SIG-M5 (cell line): ENCODE results near the gene ELMO1.

Source experiments
- DNase-seq: peaks from one replicate; lab custom pipeline; 2025; lab: John Stamatoyannopoulos, UW

Gene ELMO1

DNA sequence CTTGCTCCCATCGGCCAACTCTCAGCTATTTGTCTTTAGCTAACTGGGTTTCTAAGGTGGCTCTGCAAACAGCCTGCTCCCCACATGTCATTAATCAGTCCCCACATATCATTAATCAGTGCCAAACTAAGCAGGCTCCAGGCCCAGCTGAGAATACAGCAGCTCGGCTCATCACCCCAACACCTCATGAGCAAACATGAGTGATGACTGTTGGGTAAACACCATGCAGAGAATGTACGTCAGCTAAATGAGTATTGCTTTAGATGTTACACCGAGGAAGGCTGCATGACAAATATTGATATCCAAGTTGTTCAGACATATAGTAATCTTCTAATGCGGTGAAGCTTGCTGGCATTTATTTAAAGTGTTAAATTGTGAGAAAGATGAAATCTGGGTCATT is 536.9 kb downstream of the ELMO1 start:
- DNase-seq: no peak

DNA sequence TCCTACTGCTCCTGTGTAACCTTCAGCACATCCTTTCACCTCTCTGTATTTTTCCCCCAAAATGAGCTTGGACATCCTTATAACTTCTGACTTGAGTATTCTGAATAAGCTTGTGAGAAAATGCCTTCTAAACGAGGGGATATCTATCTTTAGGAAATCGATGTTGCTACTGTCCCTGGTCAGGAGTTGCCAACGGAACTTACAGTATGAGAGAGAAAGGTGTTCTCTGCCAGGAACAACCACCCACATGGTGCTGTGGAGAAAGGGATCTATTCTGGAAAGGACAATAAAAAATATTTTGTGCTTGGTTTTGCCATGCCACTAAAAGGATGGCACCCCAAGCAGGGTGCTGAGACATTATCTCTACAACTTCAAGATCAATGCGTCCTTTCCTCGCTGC is 537.8 kb downstream of the ELMO1 start:
- DNase-seq: no peak

DNA sequence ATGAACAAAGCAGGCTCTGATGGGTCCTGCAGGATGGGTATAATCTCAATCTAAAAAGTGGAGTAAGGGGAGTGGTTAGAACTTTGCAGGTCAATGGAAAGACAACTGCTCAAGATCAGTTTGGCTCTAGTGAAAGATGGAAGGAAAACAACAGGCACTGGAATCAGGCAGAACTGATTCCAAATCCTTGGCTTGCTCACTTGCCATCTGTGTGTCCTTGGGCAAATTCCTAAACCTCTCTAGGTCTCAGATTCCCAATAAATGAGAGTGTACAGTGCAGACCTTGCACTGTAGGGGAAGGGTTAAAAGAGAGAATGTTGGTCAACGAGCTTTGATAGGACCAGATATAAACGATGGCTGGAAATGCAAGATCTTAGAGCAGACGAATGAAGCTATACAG is 538.3 kb downstream of the ELMO1 start:
- DNase-seq: no peak

GRCh38 chr7:36906956-36907635 is 541.6 kb downstream of the ELMO1 start:
- no peak for DNase-seq

- DNase-seq: no peak
These were observed 542.2 kb downstream of the ELMO1 start for GRCh38 chr7:36906448-36906847.

DNA sequence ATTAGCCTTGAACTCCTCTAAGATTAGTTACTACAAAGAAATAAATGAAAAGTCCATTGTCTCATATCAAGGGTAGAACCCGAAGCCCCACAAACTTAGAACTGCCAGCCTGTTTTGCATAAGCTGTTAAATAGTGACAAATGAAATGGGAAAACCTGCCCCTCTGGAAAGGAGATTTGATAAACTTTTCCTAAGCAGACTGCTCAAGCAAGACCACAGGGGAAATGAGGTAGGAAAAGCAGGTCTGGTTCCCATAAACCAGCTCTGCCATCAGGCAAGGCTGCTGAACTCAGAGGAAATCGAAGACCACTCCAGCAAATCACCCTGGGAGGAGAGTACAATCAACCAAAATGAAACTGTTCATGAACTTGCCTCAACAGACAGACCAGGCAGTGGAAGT is 542.8 kb downstream of the ELMO1 start:
- DNase-seq: no peak

DNA sequence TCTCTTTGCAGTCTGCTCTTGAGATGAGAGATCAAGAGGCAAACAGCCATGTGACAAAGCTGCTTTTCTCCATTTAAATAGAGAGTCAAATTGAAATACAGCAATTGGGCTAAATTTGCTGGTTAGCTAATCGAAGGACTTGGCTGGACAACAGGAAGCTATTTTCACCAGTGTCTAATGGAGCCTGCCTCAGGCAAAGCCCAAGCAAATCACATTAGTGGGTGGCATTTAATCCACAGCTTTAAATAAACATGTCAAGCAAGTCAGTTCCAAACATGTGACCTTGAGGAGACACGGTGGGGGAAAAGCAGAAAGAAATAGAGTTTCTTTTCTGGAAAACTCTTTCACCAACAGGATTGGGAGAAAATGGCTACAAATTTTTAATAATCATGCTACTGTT is 543.9 kb downstream of the ELMO1 start:
- no peak for DNase-seq

DNA sequence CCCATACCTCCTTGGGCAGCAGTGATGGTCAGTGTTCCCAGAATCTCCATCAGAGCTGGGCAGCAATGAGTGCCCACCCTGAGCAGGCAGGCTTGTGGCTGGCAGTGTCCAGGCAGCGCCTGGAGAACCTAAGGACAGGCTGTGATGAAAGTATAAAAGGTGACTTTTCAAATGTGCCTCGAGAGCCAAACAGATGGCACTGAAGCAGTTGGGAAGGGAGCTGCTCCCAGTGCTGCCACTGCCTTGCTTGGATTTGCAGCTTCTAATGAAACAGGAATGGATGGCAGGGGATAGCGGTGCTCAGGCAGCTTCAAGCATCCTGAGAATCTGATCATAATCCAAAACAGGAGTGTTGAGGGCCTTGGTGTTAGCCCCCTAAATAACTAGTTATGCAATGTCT is 544.6 kb downstream of the ELMO1 start:
- DNase-seq: no peak

- no peak for DNase-seq
These were observed 547.5 kb downstream of the ELMO1 start for GRCh38 chr7:36900988-36901710.

GRCh38 chr7:36898186-36898585 is 550.5 kb downstream of the ELMO1 start:
- no peak for DNase-seq

DNA sequence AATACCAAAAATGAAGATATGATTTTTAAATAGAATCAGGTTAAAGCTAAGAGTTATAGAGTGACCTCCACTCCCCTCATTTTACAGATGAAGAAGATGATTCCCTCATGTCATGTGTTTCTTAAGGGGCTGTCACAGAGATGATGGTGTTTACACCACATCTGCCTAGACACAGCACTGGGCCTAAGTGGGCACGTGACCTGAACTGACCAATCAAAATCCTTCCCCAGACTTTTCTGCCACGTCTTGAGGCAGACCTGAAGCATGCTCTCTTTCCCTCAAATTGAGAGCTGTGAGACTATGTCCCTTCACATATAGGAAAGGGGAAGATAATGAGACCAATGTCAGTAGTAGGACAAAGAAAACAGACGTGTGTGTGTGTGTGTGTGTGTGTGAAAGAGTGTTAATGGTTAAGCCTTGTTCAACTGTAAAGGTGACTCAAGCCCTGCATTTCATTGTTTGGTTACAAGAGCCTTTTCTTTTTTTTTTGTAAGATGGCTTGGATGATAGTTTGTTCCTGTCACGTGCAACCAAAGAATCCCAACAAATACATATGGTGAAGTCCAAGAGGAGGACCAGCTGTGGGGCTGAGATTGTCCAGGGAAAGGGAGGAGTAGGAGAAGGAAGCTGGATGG is 551.6 kb downstream of the ELMO1 start:
- no peak for DNase-seq

DNA sequence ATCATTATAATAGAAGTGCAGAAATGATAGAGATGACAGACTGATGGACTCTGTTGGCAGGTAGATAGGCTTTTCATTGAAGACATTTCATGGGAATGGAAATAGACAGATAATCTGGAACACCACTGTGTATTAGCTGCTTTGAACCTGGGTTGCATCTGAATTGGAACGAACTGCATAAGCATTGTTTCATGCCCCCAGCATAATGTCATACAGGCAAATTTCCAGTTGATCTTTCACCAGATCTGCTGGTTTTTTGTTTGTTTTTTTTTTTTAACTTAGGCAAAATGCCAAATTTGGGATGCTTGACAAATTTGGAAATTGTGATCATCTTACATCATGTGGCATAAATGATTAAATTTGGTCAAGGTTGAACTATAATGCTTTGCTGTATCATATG is 552.2 kb downstream of the ELMO1 start:
- no peak for DNase-seq

- DNase-seq: no peak
These were observed 553.5 kb downstream of the ELMO1 start for GRCh38 chr7:36895192-36895591.

GRCh38 chr7:36894190-36894589 is 554.5 kb downstream of the ELMO1 start:
- DNase-seq: no peak

- no peak for DNase-seq
These were observed 559.5 kb downstream of the ELMO1 start for GRCh38 chr7:36889182-36889581.

DNA sequence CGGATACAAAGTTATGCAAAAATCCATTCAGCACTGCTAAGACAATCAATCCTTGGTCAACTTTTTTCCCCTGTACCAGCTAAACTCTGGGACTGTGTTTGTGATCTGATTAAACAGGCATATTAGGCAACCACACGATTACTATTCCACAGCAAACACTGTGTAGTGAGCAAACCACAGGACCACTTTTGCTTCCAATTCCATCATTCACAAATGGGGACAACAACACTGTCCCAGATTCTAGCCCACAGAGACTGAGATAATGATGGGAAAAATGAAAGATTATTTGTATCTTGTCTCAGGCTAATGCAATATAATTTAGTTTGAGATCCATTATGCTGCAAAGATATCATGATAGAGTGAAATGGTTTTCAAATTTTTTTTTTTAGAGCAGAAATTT is 560.7 kb downstream of the ELMO1 start:
- no peak for DNase-seq

DNA sequence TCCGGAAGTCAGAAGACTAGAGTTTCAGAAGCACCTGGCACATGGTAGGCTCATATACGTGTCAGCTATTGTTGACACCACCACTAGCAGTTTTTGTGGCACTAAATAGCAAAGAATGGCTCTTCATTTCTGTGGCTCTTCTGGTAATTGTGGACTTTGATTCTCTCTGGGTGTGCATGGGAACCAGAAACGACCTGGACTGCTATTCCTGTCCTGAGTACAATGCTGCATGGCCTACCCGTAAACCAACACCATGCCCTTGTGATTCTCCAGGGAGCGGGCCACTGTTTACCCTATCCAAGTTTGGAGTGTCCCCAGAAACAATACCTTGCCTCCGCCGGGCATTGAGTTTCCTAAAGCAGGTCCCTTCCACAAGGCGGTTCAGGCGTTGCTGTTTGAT is 561.4 kb downstream of the ELMO1 start:
- no peak for DNase-seq

DNA sequence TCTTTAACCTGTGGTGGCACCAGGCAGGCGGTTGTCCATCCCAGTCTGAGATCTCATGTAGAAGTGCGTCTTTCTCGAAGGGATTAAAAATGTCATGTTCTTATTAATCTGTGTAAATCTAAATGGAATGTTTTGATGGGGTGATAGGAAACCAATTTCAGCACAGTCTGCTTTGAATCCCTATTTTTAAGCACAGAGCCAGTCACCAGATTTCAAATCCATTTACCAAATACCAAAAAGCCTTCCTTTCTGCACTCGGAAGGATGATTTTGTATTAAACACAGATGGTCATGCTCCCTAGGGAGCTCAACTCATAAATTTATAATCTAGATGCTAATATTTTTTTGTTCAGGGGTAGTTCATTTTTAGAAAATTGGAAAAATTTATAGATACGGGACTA is 563.8 kb downstream of the ELMO1 start:
- DNase-seq: no peak

- DNase-seq: no peak
These were observed 564.3 kb downstream of the ELMO1 start for GRCh38 chr7:36884351-36884750.

DNA sequence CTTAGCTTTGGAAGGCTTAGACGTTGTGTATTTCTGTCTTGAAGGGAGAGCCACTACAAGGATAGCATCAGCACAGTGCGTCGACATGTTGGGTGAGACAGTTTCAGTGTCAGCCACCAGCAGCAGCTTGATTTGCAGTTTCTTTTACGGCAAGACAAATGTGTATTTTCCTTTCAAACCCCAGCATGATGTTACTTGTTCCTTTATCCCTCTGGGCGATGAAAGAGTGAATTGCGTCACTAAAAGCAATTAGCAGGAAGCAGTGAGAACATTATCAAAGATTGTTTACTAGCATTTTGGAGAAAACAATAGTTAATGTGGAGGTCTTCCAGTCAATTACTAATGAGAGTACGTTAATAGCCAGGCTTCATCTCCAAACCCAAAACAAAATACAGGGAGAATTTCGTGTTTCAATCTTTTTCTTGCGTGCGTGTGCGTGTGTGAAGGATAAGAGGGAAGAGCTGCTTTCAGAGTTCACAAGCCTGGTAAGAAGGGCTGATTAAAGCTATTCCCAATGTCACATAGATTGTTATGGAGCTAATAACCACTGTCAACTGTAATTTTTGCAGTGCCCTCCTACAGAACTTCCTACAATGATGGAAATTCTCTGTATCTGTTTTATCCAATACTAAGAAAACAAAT is 567.3 kb downstream of the ELMO1 start:
- DNase-seq: no peak

DNA sequence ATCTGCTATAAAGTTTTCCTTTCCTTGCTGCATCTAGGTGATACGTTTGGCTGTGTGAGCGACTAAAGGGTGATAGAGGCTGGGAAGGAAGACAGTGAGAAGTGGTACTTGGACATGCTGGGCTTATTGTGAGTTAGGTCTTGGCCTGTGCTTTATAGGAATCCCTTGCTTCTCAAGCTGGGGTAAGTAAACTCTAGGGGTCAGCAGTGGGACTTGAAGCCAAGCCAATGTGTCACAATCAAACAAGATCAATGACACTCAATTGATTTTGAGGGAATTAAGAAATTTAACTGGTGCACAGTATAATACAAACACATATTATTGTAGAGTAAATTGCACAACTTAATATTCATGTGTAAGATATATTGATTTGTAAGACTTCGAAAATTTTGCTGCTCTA is 568.6 kb downstream of the ELMO1 start:
- DNase-seq: no peak

- no peak for DNase-seq
These were observed 569.6 kb downstream of the ELMO1 start for GRCh38 chr7:36879021-36879420.

GRCh38 chr7:36878288-36878687 is 570.4 kb downstream of the ELMO1 start:
- DNase-seq: no peak
